ENCODE measurements around the gene RPTOR.

The RPTOR gene

DNA sequence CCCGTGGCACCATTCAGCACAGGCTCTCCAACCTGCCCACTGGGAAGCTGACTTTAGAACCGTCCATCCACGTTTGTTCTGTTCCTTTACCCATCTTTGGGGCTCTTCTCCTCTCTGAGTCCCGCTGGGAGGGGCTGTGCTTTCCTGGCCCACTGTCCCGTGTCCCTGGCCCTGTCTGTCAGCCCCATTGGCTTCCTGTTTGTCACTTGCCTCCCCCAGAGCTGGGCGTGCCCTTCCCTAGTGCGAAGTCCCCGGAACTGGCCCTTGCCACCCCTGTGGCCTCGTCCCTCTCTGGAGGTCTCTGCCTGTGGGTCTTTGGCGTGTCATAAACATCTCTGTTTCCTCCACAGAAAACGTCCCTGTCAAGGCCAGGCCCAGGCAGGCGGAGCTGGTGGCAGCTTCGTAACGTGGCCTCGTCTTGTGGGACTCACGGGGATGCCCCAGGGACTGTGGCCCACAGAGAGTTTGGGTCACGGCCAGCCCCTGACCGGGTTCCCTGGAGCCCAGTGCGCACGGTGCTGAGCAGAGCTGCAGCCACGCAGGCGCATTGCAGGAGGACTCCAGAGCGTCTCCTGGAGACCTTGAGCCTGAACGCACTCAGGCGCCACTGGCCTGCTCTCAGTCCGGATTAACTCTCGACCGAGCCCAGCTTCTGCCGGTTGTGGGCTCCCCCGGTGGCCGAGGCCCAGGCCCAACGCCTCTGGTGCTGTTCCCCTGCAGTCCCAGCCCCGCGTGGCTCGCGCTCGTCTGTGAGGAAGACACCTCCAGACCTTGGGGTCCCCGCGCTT lies 454.3 kb downstream of the RPTOR start:
- no peak overlapping the region for H3K4me3 ChIP-seq (ENCODE audit: low read depth in 1 of 2, low read length in 2 of 2)
- H3K27ac ChIP-seq (ENCODE audit: low read depth, low read length), result no peak overlapping the region
- H3K9ac ChIP-seq (ENCODE audit: low read depth in 1 of 2, low read length in 2 of 2), result no peak overlapping the region
- no peaks in the 10 kb centered on the region for H3K9me3 ChIP-seq (ENCODE audit: control insufficient read depth in 1 of 2, low read length in 2 of 2)
- H3K36me3 ChIP-seq (ENCODE audit: control insufficient read depth in 1 of 2, insufficient read depth in 2 of 2, low read length in 2 of 2), result peaks cover 28 to 58% of the 10 kb centered on the region in 2 donors
- peaks cover 25 to 33% of the 10 kb centered on the region in 2 donors for H3K4me1 ChIP-seq (ENCODE audit: control insufficient read depth in 1 of 2, insufficient read depth in 2 of 2, low read length in 2 of 2)
- peaks cover 0 to 4% of the 10 kb centered on the region in 2 donors for H3K27me3 ChIP-seq (ENCODE audit: control insufficient read depth in 1 of 2, insufficient read depth in 2 of 2, low read length in 2 of 2)

DNA sequence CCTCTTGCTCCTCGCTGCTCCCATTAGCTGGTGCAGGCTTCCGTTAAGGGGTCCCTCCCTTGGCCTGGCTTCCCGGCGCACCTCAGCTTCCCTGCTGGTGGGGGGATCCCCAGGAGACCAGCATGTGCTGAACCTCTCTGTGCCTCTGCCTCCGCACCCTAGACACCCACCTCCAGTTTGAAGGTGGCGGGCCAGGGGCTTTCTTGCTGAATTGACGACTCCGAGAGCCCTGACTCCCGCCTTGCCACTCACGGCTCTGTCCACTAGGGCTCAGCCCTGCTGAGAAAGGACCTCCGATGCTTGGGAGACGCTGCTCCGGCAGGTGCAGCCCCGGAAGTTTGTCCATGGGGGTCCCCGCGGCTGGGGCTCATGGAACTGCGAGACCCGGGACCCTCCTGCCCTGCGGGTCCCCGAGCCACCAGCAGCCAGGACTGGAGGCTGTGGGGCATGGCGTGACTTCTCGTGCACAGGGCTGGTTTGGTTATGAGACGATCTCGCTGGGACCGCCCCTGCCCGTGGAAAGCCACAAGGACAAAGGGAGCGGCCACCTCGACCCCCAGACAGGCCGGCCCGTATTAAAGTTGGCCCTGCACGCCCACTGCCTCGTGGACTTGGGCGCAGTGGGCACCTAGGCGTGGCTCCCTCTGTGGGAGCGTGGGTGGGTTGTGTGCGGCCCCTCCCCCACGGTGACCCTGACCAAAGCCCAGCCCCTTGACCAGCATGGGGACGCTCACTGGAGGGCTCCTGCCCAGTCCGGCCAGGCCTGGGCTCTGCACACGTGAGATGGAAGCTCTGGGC lies 455.1 kb downstream of the RPTOR start:
- Histone ChIP-seq H3K4me1 (ENCODE audit: control insufficient read depth in 1 of 2, insufficient read depth in 2 of 2, low read length in 2 of 2) (peaks cover 28 to 37% of the 10 kb centered on the region in 2 donors), H3K27me3 (ENCODE audit: control insufficient read depth in 1 of 2, insufficient read depth in 2 of 2, low read length in 2 of 2) (peaks cover 4 to 8% of the 10 kb centered on the region in 2 donors), H3K9me3 (ENCODE audit: control insufficient read depth in 1 of 2, low read length in 2 of 2) (no peaks in the 10 kb centered on the region), H3K9ac (ENCODE audit: low read depth in 1 of 2, low read length in 2 of 2) (no peak overlapping the region), H3K27ac (ENCODE audit: low read depth, low read length) (no peak overlapping the region), H3K36me3 (ENCODE audit: control insufficient read depth in 1 of 2, insufficient read depth in 2 of 2, low read length in 2 of 2) (peaks cover 28 to 54% of the 10 kb centered on the region in 2 donors), H3K4me3 (ENCODE audit: low read depth in 1 of 2, low read length in 2 of 2) (no peak overlapping the region)

DNA sequence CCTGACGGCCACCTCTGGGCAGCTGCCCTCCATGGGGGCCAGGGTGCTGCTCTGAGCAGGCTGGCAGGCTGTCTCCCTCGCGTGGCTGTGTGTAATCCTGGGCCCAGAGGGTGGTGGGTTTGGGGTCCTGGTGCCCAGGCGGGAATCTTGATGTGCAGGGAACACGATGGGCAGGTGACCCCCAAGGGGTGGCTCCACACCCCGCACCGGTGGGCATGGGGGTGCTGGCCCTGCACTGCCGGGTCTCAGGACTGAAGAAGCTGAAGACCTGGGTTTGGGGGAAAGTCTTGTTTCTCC lies 455.6 kb downstream of the RPTOR start:
- Histone ChIP-seq H3K9me3 (ENCODE audit: control insufficient read depth in 1 of 2, low read length in 2 of 2) (no peaks in the 10 kb centered on the region), H3K27ac (ENCODE audit: low read depth, low read length) (no peak overlapping the region), H3K27me3 (ENCODE audit: control insufficient read depth in 1 of 2, insufficient read depth in 2 of 2, low read length in 2 of 2) (peaks cover 5 to 10% of the 10 kb centered on the region in 2 donors), H3K36me3 (ENCODE audit: control insufficient read depth in 1 of 2, insufficient read depth in 2 of 2, low read length in 2 of 2) (peaks cover 23 to 50% of the 10 kb centered on the region in 2 donors), H3K9ac (ENCODE audit: low read depth in 1 of 2, low read length in 2 of 2) (no peak overlapping the region), H3K4me1 (ENCODE audit: control insufficient read depth in 1 of 2, insufficient read depth in 2 of 2, low read length in 2 of 2) (peaks cover 28 to 38% of the 10 kb centered on the region in 2 donors), H3K4me3 (ENCODE audit: low read depth in 1 of 2, low read length in 2 of 2) (no peak overlapping the region)

DNA sequence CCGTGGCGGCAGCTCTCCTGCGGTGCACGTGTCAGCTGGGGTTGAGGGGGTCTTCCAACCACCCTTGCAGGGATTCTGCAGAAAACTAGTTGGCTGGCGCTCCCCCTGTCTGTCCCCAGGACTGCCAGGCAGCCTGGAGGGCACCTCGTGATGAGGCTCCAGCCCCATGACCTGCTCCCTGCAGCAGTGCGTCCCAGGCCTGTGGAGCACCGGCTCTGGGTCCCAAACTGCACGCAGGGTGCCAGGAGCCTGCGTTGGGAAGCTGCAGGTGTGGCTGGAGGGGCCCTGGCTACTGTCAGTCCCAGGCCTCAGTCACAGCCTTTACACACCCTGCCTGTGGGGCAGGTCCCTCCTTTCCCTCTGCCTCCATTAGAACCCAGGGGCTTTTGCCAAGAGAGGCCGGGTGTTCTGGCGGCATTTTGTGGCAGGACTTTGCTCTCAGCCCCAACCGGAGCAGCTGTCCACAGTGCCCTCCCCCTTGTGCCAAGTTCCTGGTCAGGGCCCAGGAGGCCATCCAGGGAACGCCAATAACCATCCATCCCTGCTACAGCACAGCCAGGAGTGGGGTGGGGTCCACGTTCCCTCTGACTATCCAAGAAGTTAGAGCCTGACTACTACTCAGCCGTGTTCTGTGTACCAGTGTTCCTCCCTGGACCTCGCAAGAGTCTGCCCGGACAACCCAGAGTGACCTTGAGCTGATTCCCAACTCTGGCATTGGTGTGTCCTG lies 456.2 kb downstream of the RPTOR start:
- no peaks in the 10 kb centered on the region for H3K9me3 ChIP-seq (ENCODE audit: control insufficient read depth in 1 of 2, low read length in 2 of 2)

DNA sequence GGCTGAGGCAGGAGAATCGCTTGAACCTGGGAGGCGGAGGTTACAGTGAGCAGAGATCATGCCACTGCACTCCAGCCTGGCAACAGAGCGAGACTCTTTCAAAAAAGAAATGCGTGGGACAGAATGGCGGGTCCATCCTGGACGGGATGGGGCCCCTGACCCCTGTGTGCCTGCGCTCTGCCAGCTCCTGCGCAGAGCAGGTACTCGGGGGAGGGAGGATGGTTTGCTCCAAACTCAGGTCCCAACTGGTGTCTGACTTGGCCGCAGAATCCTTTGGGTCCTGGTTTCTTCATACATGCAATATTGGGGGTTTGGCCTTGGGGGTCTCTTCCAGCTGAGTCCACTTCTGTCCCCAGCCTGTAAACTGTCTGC lies 457.4 kb downstream of the RPTOR start:
- no peak overlapping the region for H3K9ac ChIP-seq (ENCODE audit: low read depth in 1 of 2, low read length in 2 of 2)
- H3K9me3 ChIP-seq (ENCODE audit: control insufficient read depth in 1 of 2, low read length in 2 of 2), result no peaks in the 10 kb centered on the region
- H3K27ac ChIP-seq (ENCODE audit: low read depth, low read length), result no peak overlapping the region
- peaks cover 14 to 34% of the 10 kb centered on the region in 2 donors for H3K36me3 ChIP-seq (ENCODE audit: control insufficient read depth in 1 of 2, insufficient read depth in 2 of 2, low read length in 2 of 2)
- H3K4me1 ChIP-seq (ENCODE audit: control insufficient read depth in 1 of 2, insufficient read depth in 2 of 2, low read length in 2 of 2), result peaks cover 28 to 38% of the 10 kb centered on the region in 2 donors
- H3K27me3 ChIP-seq (ENCODE audit: control insufficient read depth in 1 of 2, insufficient read depth in 2 of 2, low read length in 2 of 2), result peaks cover 8 to 16% of the 10 kb centered on the region in 2 donors
- peak overlapping the region in 1 of 2 donors; percentile 6 for H3K4me3 ChIP-seq (ENCODE audit: low read depth in 1 of 2, low read length in 2 of 2)

More for the DNA sequence above, 456.2 kb downstream of the RPTOR start:
- Histone ChIP-seq H3K4me1 (ENCODE audit: control insufficient read depth in 1 of 2, insufficient read depth in 2 of 2, low read length in 2 of 2) (peaks cover 28 to 38% of the 10 kb centered on the region in 2 donors), H3K9ac (ENCODE audit: low read depth in 1 of 2, low read length in 2 of 2) (no peak overlapping the region), H3K36me3 (ENCODE audit: control insufficient read depth in 1 of 2, insufficient read depth in 2 of 2, low read length in 2 of 2) (peaks cover 19 to 45% of the 10 kb centered on the region in 2 donors), H3K27ac (ENCODE audit: low read depth, low read length) (no peak overlapping the region), H3K27me3 (ENCODE audit: control insufficient read depth in 1 of 2, insufficient read depth in 2 of 2, low read length in 2 of 2) (peaks cover 6 to 10% of the 10 kb centered on the region in 2 donors), H3K4me3 (ENCODE audit: low read depth in 1 of 2, low read length in 2 of 2) (no peak overlapping the region)

DNA sequence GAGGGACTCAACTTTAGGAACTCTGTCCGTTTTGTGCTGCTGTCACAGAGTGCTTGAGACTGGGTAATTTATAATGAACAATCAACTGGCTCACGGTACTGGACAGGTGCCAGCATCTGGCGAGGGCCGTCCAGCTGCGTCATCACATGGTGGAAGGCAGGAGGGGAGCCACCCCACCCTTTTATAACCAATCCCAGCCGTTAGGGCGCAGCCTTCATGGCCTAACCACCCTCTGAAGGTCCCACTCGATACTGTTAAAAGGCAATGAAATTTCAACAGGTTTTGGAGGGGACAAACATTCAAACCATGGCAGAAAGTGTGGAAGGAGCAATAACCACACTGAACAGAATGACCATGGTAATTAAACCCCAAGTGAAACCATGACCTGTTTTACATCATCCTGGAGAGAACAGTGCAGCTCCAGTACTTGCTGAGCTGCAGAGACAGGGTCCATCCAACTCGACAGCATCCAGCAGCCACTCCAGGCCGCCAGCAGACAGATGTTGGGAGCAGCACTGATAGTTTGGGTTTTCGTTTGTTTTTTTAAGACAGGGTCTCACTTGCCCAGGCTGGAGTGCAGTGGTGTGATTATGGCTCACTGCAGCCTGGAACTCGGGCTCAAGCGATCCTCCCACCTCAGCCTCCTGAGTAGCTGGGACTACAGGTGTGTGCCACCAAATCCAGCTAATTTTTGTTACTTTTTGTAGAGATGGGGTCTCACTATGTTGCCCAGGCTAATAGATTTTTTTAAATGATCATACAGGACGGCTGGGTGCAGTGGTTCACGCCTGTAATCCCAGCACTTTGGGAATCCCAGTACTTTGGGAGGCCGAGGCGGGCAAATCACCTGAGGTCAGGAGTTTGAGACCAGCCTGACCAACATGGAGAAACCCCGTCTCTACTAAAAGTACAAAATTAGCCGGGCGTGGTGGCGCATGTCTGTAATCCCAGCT lies 458.0 kb downstream of the RPTOR start:
- H3K9me3 ChIP-seq (ENCODE audit: control insufficient read depth in 1 of 2, low read length in 2 of 2), result no peaks in the 10 kb centered on the region
- H3K9ac ChIP-seq (ENCODE audit: low read depth in 1 of 2, low read length in 2 of 2), result no peak overlapping the region
- peaks cover 8 to 16% of the 10 kb centered on the region in 2 donors for H3K27me3 ChIP-seq (ENCODE audit: control insufficient read depth in 1 of 2, insufficient read depth in 2 of 2, low read length in 2 of 2)
- peaks cover 28 to 38% of the 10 kb centered on the region in 2 donors for H3K4me1 ChIP-seq (ENCODE audit: control insufficient read depth in 1 of 2, insufficient read depth in 2 of 2, low read length in 2 of 2)
- H3K4me3 ChIP-seq (ENCODE audit: low read depth in 1 of 2, low read length in 2 of 2), result peak overlapping the region in 1 of 2 donors; percentile 6
- H3K27ac ChIP-seq (ENCODE audit: low read depth, low read length), result no peak overlapping the region
- H3K36me3 ChIP-seq (ENCODE audit: control insufficient read depth in 1 of 2, insufficient read depth in 2 of 2, low read length in 2 of 2), result peaks cover 12 to 27% of the 10 kb centered on the region in 2 donors

DNA sequence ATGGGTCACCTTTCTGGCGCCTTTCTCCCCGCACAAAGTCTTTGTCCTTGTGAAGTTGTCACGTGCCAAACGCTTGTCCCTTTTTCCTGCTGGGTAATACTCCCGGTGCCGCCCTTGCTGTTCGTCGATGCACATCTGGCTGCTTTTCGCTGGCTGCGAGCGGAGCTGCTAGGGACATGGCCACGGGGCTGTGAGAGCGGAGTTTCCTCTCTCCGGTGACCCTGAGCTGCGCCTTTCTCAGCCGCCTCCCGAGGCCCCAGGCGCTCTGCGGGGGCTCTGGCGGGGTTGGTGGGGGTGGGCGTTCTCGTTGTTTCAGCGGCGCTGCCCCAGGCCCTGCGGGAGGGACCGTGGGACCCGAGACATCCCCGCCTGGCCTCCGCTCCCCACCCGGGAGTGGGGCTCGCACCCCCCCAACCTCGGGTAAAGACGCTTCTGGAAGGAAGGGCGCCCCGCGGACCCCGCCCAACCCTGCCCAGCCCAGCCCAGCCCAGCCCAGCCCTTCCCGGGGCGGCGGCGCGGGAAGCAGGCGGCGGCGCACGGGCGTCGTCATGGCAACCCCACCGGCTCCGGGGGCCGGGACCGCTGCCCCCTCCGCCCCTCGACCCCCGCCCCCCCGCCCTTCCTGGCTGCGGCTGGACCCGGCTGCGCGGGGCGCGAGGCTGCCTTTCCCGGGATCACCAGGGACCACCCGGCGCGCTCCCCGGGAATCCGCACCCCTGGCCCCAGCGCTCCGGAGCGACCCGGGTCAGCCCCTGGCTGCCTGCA lies 459.3 kb downstream of the RPTOR start:
- Histone ChIP-seq H3K4me1 (ENCODE audit: control insufficient read depth in 1 of 2, insufficient read depth in 2 of 2, low read length in 2 of 2) (peaks cover 28 to 38% of the 10 kb centered on the region in 2 donors), H3K27me3 (ENCODE audit: control insufficient read depth in 1 of 2, insufficient read depth in 2 of 2, low read length in 2 of 2) (peaks cover 8 to 16% of the 10 kb centered on the region in 2 donors), H3K4me3 (ENCODE audit: low read depth in 1 of 2, low read length in 2 of 2) (peak overlapping the region in 1 of 2 donors; percentile 3), H3K27ac (ENCODE audit: low read depth, low read length) (no peak overlapping the region), H3K36me3 (ENCODE audit: control insufficient read depth in 1 of 2, insufficient read depth in 2 of 2, low read length in 2 of 2) (peaks cover 4 to 15% of the 10 kb centered on the region in 2 donors), H3K9ac (ENCODE audit: low read depth in 1 of 2, low read length in 2 of 2) (no peak overlapping the region), H3K9me3 (ENCODE audit: control insufficient read depth in 1 of 2, low read length in 2 of 2) (no peaks in the 10 kb centered on the region)

DNA sequence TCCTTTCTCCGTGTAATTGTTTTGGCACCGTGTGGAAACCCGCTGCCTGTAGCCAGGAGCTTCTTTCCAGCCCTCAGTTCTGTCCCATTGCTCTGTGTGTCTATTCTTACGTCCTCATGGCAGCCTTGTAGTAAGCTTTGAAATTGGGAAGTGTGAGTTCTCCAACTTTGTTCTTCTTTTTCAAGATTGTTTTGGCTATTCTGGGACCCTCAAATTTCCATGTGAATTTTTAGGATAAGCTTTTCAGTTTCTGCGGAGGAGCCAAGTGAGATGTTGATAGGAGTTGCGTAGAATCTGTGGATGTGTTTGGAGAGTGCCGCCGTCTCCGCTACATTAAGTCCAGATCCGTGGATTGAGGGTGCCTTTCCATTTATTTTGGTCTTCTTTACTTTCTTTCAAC lies 462.3 kb downstream of the RPTOR start:
- Histone ChIP-seq H3K9ac (ENCODE audit: low read depth in 1 of 2, low read length in 2 of 2) (no peak overlapping the region), H3K27me3 (ENCODE audit: control insufficient read depth in 1 of 2, insufficient read depth in 2 of 2, low read length in 2 of 2) (peaks cover 8 to 16% of the 10 kb centered on the region in 2 donors), H3K4me1 (ENCODE audit: control insufficient read depth in 1 of 2, insufficient read depth in 2 of 2, low read length in 2 of 2) (peaks cover 12 to 15% of the 10 kb centered on the region in 2 donors), H3K4me3 (ENCODE audit: low read depth in 1 of 2, low read length in 2 of 2) (no peak overlapping the region), H3K9me3 (ENCODE audit: control insufficient read depth in 1 of 2, low read length in 2 of 2) (peaks cover 0 to 6% of the 10 kb centered on the region in 2 donors), H3K27ac (ENCODE audit: low read depth, low read length) (no peak overlapping the region), H3K36me3 (ENCODE audit: control insufficient read depth in 1 of 2, insufficient read depth in 2 of 2, low read length in 2 of 2) (no peaks in the 10 kb centered on the region)

DNA sequence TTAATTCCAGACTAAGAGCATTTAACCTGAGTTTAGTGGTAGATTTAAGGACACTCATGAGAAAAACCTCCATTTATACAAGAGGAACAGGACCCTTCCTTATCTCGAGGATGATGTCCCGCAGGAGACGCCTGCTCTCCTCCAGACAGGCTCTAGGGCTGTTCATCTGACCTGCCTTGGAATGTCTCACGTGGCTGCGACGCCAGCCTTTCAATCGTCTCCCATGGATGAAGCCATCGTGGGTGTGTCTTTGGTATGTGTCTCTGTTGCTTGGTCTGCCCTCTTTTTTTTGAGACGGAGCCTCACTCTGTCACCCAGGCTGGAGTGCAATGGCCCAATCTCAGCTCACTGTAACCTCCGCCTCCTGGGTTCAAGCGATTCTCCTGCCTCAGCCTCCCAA lies 463.5 kb downstream of the RPTOR start:
- no peak overlapping the region for H3K9ac ChIP-seq (ENCODE audit: low read depth in 1 of 2, low read length in 2 of 2)
- peaks cover 8 to 16% of the 10 kb centered on the region in 2 donors for H3K27me3 ChIP-seq (ENCODE audit: control insufficient read depth in 1 of 2, insufficient read depth in 2 of 2, low read length in 2 of 2)
- no peaks in the 10 kb centered on the region for H3K36me3 ChIP-seq (ENCODE audit: control insufficient read depth in 1 of 2, insufficient read depth in 2 of 2, low read length in 2 of 2)
- no peak overlapping the region for H3K27ac ChIP-seq (ENCODE audit: low read depth, low read length)
- H3K9me3 ChIP-seq (ENCODE audit: control insufficient read depth in 1 of 2, low read length in 2 of 2), result peaks cover 0 to 6% of the 10 kb centered on the region in 2 donors
- H3K4me1 ChIP-seq (ENCODE audit: control insufficient read depth in 1 of 2, insufficient read depth in 2 of 2, low read length in 2 of 2), result peaks cover 3 to 5% of the 10 kb centered on the region in 2 donors
- no peak overlapping the region for H3K4me3 ChIP-seq (ENCODE audit: low read depth in 1 of 2, low read length in 2 of 2)
